Central memory CD8-positive, alpha-beta T cell (primary cell): ENCODE data around the gene FAM174B.

Experiments
- ATAC-seq: fragments of 150-1000 bp; cut with Tn5 transposase; replicated peaks from 2 replicates; pipeline ENCODE4 v1.10.0; 2022; ENCODE audit warnings: mild to moderate bottlenecking, moderate FRiP score, moderate number of reproducible peaks; ENCODE audit not compliant: poor library complexity, severe bottlenecking; ENCODE audit errors: extremely low read depth
- DNase-seq, 2 donors: peaks; one replicate each; pipeline ENCODE4 v3.0.0; 2021; ENCODE audit warnings: low spot score in 2 of 2
- H3K27ac Mint-ChIP-seq: one replicate; pipeline ENCODE4 v1.8.0; 2022; ENCODE audit warnings: low read depth, mild to moderate bottlenecking, moderate library complexity, mixed read lengths
- H3K27me3 Mint-ChIP-seq: one replicate; pipeline ENCODE4 v1.8.0; 2022; ENCODE audit warnings: mixed read lengths
- H3K36me3 Mint-ChIP-seq: one replicate; pipeline ENCODE4 v1.8.0; 2022; ENCODE audit warnings: mild to moderate bottlenecking, moderate library complexity, mixed read lengths; ENCODE audit not compliant: insufficient read depth
- H3K4me1 Mint-ChIP-seq: one replicate; pipeline ENCODE4 v1.8.0; 2022; ENCODE audit warnings: mixed read lengths
- H3K4me3 Mint-ChIP-seq: one replicate; pipeline ENCODE4 v1.8.0; 2022; ENCODE audit warnings: mild to moderate bottlenecking, moderate library complexity, mixed read lengths
- H3K9me3 Mint-ChIP-seq: one replicate; pipeline ENCODE4 v1.8.0; 2022; ENCODE audit warnings: mixed read lengths

FAM174B gene

DNA sequence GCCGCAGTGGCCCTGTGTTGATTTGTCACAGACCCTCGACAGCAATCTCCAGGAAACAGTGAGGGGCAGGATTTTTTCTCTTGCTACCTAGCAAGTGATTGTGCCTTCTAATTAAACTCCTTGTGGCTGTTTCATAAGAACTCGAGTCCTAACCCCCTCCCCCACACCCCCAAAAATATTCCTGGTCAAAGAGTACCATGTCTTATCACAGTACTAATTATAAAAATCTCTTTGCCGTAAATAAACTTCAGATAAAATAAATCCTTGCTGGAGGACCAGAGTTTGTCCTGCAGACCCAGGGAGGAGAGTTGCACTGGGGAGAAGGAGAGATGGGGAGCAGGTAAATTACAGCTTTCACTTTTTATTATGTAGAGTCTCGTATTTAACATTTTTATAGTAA lies 64.3 kb downstream of the FAM174B start:
- H3K4me1 Mint-ChIP-seq = no peaks in the 10 kb centered on the region
- ATAC-seq (no peak), DNase-seq (no peak)
- H3K4me3 Mint-ChIP-seq = no peak overlapping the region
- H3K27me3 Mint-ChIP-seq = peaks cover 83% of the 10 kb centered on the region
- H3K27ac Mint-ChIP-seq = no peak overlapping the region
- no peaks in the 10 kb centered on the region for H3K36me3 Mint-ChIP-seq
- no peaks in the 10 kb centered on the region for H3K9me3 Mint-ChIP-seq

DNA sequence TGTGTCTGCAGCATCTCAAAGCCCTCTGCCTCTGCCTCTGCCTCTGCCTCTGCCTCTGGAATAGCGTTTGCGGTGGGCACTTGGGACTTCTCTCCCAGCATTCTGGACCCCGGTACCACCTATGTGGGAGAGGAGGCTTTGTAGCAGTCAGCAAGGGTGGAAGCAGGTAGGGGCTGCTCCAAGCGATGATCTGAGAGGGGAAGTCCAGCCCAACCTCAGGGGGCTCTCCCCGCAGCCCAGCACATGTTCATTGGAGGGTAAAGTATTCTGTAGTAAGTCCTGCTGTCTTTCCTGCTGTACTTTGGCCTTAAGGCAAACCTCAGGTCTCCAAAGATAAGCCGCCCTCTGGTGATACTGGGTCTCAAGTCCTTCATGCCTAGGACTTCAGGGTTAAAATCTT lies 68.6 kb downstream of the FAM174B start:
- no peak for DNase-seq
- no peaks in the 10 kb centered on the region for H3K9me3 Mint-ChIP-seq
- no peak overlapping the region for H3K27ac Mint-ChIP-seq
- no peaks in the 10 kb centered on the region for H3K4me1 Mint-ChIP-seq
- no peaks in the 10 kb centered on the region for H3K36me3 Mint-ChIP-seq
- no peak for ATAC-seq
- H3K4me3 Mint-ChIP-seq = no peak overlapping the region
- H3K27me3 Mint-ChIP-seq = peaks cover 74% of the 10 kb centered on the region

DNA sequence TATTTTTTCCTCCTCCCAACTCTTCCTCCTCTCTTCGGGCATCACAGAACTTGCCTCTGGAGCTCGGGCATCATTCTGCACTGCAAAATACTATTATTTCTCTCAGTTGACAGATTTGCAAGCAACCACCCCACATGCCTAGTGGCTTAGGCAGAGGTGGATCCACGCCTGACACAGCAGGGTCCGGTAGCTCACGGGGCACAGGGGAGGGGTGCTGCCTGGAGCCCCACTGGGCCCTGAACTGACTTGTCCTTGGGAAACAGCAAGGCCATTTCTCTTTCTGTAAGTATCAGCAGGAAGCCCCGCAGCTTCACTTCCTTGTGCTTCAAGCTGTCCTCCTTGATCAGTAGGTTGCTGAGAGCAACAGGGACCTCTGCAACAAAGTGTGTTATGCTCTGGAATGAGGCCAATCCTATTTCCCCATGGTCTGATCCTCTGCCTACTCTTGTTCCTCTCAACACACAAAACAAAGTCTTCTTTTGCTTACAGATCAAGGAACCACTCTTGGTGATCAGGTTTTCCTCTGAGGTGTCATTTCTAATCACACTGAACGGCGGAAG lies 69.1 kb downstream of the FAM174B start:
- H3K4me3 Mint-ChIP-seq = no peak overlapping the region
- no peak for DNase-seq
- H3K27ac Mint-ChIP-seq = no peak overlapping the region
- peaks cover 70% of the 10 kb centered on the region for H3K27me3 Mint-ChIP-seq
- H3K4me1 Mint-ChIP-seq = no peaks in the 10 kb centered on the region
- no peaks in the 10 kb centered on the region for H3K36me3 Mint-ChIP-seq
- no peak for ATAC-seq
- H3K9me3 Mint-ChIP-seq = no peaks in the 10 kb centered on the region

DNA sequence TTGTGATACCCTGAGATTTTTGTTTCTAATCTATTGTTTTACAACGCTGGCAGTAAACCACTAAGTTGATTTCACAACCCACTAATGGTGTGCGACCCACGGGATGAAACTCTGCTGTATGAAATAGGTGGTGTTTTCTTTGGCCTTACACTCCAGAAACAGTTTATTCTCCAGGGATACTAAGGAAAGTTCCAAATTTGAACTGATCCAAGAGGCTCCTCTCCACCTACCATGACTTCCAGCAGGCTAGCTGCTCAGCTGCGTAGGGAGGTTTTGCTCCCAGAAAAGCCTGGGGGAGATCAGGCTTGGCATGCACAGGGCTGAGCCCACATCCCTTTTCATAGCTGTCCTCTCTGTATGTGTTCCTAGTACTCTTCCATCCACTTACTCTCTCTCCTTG lies 71.5 kb downstream of the FAM174B start:
- Mint-ChIP-seq H3K4me3 (no peak overlapping the region), H3K27me3 (peaks cover 74% of the 10 kb centered on the region), H3K27ac (no peak overlapping the region), H3K4me1 (no peaks in the 10 kb centered on the region), H3K36me3 (no peaks in the 10 kb centered on the region), H3K9me3 (no peaks in the 10 kb centered on the region)
- DNase-seq (no peak), ATAC-seq (no peak)

DNA sequence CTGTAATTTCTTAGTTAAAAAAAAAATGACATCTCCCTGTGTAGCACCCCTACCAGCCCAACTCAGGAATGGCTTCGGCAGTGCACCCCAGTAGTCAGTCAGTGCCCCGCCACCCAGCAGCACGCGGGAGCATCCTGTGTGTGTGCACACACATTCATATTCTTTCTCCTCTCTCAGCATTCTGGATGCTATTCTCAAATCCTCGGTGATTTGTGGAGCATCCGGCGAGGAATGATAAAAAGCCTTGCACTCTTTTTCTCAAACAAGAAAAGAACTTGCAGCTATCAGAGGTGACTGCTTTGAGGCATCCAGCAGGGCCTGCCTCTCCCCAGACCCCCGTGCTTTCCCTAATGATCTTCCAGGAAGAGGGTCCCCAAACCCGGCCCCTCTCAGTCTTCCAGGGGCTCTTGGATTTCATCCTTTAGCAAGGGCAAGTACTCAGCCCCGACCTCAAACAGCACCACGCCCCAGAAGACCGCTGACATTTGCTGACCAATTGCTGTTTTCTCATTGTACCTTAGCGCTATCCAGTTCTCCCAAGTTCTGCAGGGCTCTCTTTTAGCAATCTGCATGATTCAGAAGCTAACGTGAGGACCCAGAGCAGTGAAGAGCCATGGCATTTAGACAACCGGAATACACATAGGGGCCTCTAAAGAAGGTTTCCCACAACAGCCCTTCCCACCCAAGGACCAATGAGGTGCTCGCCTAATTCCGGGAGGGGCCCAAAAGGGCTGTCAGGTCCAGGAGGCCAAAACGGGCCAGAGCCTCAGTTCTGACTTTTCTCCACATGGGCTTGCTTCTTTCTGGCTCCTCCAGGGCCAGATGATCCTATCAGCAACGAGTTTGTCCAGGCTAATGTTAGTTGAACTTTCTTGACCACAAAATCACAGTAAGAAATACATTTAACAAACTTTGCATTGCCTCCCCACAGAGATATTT lies 72.2 kb downstream of the FAM174B start:
- Mint-ChIP-seq H3K4me1 (no peaks in the 10 kb centered on the region), H3K4me3 (no peak overlapping the region), H3K9me3 (no peaks in the 10 kb centered on the region), H3K27ac (no peak overlapping the region), H3K36me3 (no peaks in the 10 kb centered on the region), H3K27me3 (peaks cover 75% of the 10 kb centered on the region)
- no peak for DNase-seq
- no peak for ATAC-seq

DNA sequence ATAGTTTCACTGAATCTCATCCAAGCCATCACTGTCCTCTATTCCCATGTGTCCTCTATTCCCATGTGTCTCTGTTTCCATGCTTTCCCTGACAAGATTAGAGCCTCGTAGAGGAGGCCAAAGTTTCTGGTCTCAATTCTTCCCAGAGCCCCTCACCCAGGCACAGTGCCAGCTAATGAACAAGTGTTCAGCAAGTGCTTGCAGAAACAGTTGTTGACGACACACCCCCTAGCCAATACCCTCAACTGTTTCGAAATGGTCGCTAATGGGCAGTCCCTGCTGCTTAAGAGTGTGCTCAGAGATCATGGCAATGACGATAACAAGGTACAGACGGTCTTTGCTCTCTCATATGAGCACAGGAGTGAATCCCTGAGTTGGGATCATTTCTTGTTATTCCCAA lies 73.4 kb downstream of the FAM174B start:
- Mint-ChIP-seq H3K36me3 (no peaks in the 10 kb centered on the region), H3K4me1 (no peaks in the 10 kb centered on the region), H3K27ac (no peak overlapping the region), H3K9me3 (no peaks in the 10 kb centered on the region), H3K4me3 (no peak overlapping the region), H3K27me3 (peaks cover 72% of the 10 kb centered on the region)
- DNase-seq = no peak
- ATAC-seq = no peak

DNA sequence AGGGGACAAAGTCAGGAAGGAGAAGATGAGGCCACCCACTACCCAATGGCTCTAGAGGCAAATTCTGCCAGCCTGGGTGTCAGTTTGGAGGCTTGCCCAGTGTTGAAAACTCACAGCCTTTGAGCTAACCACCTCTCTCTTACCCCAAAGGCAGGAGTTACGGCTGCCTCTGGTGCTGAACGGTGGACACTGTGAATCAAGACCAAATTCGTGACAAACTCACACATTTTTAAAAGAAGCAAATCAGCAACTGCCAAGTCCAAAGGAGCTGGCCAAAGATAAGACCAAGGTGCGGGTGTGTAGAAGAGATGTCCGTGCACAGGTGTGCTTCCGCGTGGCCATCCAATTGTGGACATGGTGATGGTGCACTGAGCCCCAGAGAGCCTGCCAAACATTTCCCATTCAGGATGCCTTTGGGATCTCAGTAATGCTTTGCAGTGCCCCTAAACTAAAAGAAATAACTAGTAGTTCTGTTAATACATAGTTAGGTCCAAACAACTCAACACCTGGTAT lies 74.6 kb downstream of the FAM174B start:
- no peaks in the 10 kb centered on the region for H3K4me1 Mint-ChIP-seq
- no peaks in the 10 kb centered on the region for H3K36me3 Mint-ChIP-seq
- H3K4me3 Mint-ChIP-seq = no peak overlapping the region
- no peak overlapping the region for H3K27ac Mint-ChIP-seq
- H3K27me3 Mint-ChIP-seq = peaks cover 67% of the 10 kb centered on the region
- no peak for ATAC-seq
- no peak for DNase-seq
- H3K9me3 Mint-ChIP-seq = no peaks in the 10 kb centered on the region

DNA sequence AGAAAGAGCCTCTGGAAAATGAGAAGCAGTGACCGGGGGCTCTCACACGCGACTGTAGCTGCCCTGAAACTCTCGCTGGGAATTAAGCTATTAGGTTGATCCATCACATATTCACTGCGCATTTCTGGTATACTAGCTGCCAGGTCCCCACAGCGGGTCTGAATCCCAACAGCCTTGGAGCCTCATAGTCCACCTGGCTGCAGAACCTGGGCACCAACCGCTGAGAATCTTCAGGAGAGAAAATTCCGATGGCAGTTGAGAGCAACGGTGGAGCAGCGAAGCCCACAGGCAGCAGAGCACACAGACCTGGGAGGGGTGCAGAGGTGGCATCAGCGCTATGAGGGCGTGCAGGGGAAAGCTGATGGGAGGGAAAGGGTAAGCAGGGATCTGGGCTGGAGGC lies 75.1 kb downstream of the FAM174B start:
- H3K4me1 Mint-ChIP-seq = no peaks in the 10 kb centered on the region
- peaks cover 62% of the 10 kb centered on the region for H3K27me3 Mint-ChIP-seq
- no peak overlapping the region for H3K4me3 Mint-ChIP-seq
- ATAC-seq = no peak
- no peak for DNase-seq
- no peaks in the 10 kb centered on the region for H3K36me3 Mint-ChIP-seq
- H3K27ac Mint-ChIP-seq = no peak overlapping the region
- no peaks in the 10 kb centered on the region for H3K9me3 Mint-ChIP-seq

DNA sequence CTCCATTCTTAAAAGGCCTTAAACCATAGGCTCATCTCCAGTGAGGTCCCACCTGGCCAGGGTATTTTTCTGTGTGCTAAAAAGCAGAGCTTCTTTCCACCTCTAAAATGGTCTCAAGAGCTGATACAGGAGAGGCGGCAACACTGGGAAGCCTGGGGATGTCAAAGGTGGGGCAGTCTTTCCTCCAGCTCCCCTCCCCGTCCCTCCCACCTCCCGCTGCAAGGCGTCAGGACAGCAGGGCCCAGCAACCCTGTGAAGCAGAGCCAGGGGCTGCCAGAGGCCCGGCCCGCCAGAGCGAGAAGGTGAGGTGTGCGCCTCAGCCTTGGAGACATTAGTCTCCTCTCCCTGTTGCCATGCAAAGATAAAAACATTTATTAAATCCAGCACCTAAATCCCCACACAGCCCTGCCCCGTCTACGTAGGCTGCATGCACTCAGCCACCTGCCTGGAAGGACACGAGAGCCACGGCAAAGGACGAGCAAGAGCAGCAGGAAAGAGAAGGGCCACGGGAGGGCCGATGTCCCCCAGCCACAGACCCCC lies 75.6 kb downstream of the FAM174B start:
- DNase-seq (no peak), ATAC-seq (no peak)
- no peak overlapping the region for H3K4me3 Mint-ChIP-seq
- no peak overlapping the region for H3K27ac Mint-ChIP-seq
- H3K27me3 Mint-ChIP-seq = peaks cover 60% of the 10 kb centered on the region
- H3K9me3 Mint-ChIP-seq = no peaks in the 10 kb centered on the region
- no peaks in the 10 kb centered on the region for H3K4me1 Mint-ChIP-seq
- H3K36me3 Mint-ChIP-seq = no peaks in the 10 kb centered on the region

DNA sequence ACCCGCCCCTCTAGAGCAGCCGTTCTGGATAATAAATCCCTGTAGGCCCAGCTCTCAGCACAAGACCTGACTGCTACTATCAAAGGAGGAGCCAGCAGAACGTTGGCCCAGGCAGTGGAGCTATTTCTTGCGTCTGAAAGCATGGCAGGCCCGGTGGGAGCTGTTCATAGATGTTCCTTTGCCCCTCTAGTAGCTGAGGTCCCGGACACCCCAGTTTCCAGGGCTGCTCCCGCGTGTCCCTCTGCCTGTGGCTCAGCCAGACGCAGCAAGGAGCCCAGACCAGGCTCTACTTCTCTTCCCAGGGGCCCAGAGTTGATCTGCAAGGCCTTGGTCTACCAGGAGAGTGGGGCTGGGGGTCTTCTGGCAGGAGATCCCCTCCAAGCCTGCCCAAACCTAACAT lies 76.1 kb downstream of the FAM174B start:
- no peak overlapping the region for H3K4me3 Mint-ChIP-seq
- no peaks in the 10 kb centered on the region for H3K4me1 Mint-ChIP-seq
- H3K27ac Mint-ChIP-seq = no peak overlapping the region
- H3K27me3 Mint-ChIP-seq = peaks cover 60% of the 10 kb centered on the region
- ATAC-seq = no peak
- DNase-seq = no peak
- no peaks in the 10 kb centered on the region for H3K36me3 Mint-ChIP-seq
- H3K9me3 Mint-ChIP-seq = no peaks in the 10 kb centered on the region

DNA sequence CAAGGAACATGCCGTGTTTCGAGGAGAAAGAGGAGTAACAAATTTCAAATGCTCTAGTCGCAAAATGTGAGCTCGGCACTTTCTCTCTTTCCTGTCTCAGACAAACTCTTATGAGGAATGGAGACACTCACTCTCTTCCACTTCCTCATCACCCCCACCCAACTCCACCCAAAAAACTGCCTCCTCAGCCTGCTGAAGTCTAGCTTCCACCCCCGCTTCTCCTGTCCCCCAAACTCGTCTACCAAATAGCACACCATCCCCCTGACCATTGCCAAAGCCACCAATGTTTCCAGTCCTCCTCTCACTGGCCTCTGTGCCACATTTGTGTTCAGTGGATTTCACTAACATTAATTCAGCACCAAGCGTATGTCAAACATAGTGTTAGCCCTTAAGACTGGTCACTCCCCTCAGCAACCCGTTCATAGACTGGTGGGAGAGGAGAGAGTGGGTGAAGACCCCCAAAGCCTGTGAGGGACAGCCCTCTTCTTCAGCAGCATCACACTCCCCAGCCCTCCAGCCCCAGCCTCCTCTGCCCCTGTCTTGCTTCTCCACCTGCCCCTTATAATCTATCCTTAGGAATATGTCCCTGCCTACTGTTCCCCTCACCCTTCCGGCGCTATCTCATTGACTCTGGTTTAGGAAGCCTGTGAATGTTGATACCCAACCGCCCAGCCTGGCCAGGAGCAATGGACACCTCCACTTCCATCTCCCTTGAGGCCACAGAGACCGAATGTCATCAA lies 77.3 kb downstream of the FAM174B start:
- Mint-ChIP-seq H3K4me1 (no peaks in the 10 kb centered on the region), H3K4me3 (no peak overlapping the region), H3K27me3 (peaks cover 61% of the 10 kb centered on the region), H3K27ac (no peak overlapping the region), H3K36me3 (no peaks in the 10 kb centered on the region), H3K9me3 (no peaks in the 10 kb centered on the region)
- no peak for DNase-seq
- ATAC-seq = no peak

DNA sequence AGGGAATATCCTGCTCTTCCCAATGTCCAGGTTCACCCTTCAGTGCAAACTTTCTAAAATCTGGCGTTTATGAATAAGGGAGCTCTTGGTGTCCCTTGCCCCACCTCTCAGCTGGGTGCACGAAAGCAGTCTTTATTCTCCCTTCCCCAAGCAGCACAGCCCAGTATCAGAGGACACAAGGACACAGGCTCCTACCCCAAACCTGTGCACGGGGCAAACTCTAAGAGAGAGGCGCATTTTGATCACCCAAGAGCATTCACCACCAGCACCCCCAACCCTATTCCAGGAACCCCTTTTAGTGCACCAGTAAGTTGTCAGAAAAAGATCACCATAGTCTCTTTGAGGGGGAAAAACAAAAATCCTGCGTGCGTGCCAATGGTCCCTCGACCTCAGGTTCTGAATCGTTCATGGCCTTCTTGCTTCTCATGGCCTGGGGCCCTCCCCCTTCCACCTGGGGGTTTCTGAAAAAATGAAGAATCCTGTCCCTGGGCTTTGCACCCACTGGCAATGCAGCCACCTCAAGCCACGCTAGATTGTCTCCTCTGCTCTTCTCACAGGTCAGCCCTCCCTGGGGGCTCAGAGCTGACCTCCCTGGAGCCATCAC lies 78.9 kb downstream of the FAM174B start:
- Mint-ChIP-seq H3K4me1 (no peaks in the 10 kb centered on the region), H3K27ac (no peak overlapping the region), H3K9me3 (no peaks in the 10 kb centered on the region), H3K4me3 (no peak overlapping the region), H3K27me3 (peaks cover 67% of the 10 kb centered on the region), H3K36me3 (no peaks in the 10 kb centered on the region)
- ATAC-seq (no peak), DNase-seq (no peak)
